ENCODE measurements around the gene C12orf76. TPM values are rescaled to one million over a fixed set of nuclear protein-coding genes. Genes with fewer than 3 reads are reported as not detected.

Gene C12orf76
- total RNA-seq, 1 donor from 2014 or later, result 22.2 TPM

- no peak for TF ChIP-seq CTCF (IDR thresholded peaks at IDR 0.05; ENCODE audit: unreplicated experiment)
- Mint-ChIP-seq H3K36me3 (peaks cover 6% of the 10 kb centered on the region), H3K4me3 (no peak overlapping the region), H3K27me3 (ENCODE audit: low read depth) (no peaks in the 10 kb centered on the region), H3K4me1 (peaks cover 4% of the 10 kb centered on the region), H3K27ac (no peak overlapping the region), H3K9me3 (peaks cover 5% of the 10 kb centered on the region)
- no peak for DNase-seq (ENCODE audit: low spot score in 2 of 2, unreplicated experiment in 2 of 2)
These were observed 42.2 kb downstream of the C12orf76 start for GRCh38 chr12:110006115-110006514.

GRCh38 chr12:110005319-110005973, 42.9 kb downstream of the C12orf76 start:
- no peak overlapping the region for H3K27ac Mint-ChIP-seq

GRCh38 chr12:110004598-110004997, 43.7 kb downstream of the C12orf76 start:
- Mint-ChIP-seq H3K4me3 (no peak overlapping the region), H3K9me3 (peaks cover 5% of the 10 kb centered on the region), H3K36me3 (peaks cover 6% of the 10 kb centered on the region), H3K27me3 (ENCODE audit: low read depth) (no peaks in the 10 kb centered on the region), H3K27ac (no peak overlapping the region), H3K4me1 (peaks cover 13% of the 10 kb centered on the region)
- no peak for TF ChIP-seq CTCF (IDR thresholded peaks at IDR 0.05; ENCODE audit: unreplicated experiment)
- no peak for DNase-seq (ENCODE audit: low spot score in 2 of 2, unreplicated experiment in 2 of 2)

More at GRCh38 chr12:110005319-110005973, 42.9 kb downstream of the C12orf76 start:
- Mint-ChIP-seq H3K4me3 (no peak overlapping the region), H3K9me3 (peaks cover 5% of the 10 kb centered on the region), H3K27me3 (ENCODE audit: low read depth) (no peaks in the 10 kb centered on the region), H3K4me1 (peaks cover 7% of the 10 kb centered on the region), H3K36me3 (peaks cover 6% of the 10 kb centered on the region)
- no peak for TF ChIP-seq CTCF (IDR thresholded peaks at IDR 0.05; ENCODE audit: unreplicated experiment)
- no peak for DNase-seq (ENCODE audit: low spot score in 2 of 2, unreplicated experiment in 2 of 2)

GRCh38 chr12:110002676-110003515, 45.4 kb downstream of the C12orf76 start:
- H3K36me3 Mint-ChIP-seq, result peaks cover 4% of the 10 kb centered on the region
- peaks cover 19% of the 10 kb centered on the region for H3K4me1 Mint-ChIP-seq
- H3K27me3 Mint-ChIP-seq (ENCODE audit: low read depth), result no peaks in the 10 kb centered on the region
- no peak for TF ChIP-seq CTCF (IDR thresholded peaks at IDR 0.05; ENCODE audit: unreplicated experiment)
- H3K4me3 Mint-ChIP-seq, result no peak overlapping the region
- peaks cover 1% of the 10 kb centered on the region for H3K9me3 Mint-ChIP-seq
- H3K27ac Mint-ChIP-seq, result no peak overlapping the region
- DNase-seq (ENCODE audit: low spot score in 2 of 2, unreplicated experiment in 2 of 2), result no peak

- Mint-ChIP-seq H3K4me3 (no peak overlapping the region), H3K27me3 (ENCODE audit: low read depth) (no peaks in the 10 kb centered on the region), H3K27ac (no peak overlapping the region), H3K9me3 (no peaks in the 10 kb centered on the region), H3K36me3 (peaks cover 2% of the 10 kb centered on the region), H3K4me1 (peaks cover 21% of the 10 kb centered on the region)
- no peak for TF ChIP-seq CTCF (IDR thresholded peaks at IDR 0.05; ENCODE audit: unreplicated experiment)
- DNase-seq (ENCODE audit: low spot score in 2 of 2, unreplicated experiment in 2 of 2), result no peak
These were observed 46.7 kb downstream of the C12orf76 start for GRCh38 chr12:110001596-110001995.

Data from mesothelial cell of epicardium (in vitro differentiated cells).